GM15510 (cell line): ENCODE measurements around the gene KCNE3.

ENCODE experiments used
- POLR2A ChIP-seq: IDR thresholded peaks from 3 replicates; pipeline ENCODE4 v1.6.1; 2011; ENCODE audit warnings: borderline replicate concordance; ENCODE audit not compliant: insufficient read length; ENCODE audit errors: extremely low read depth

KCNE3 gene

GRCh38 chr11:74434528-74434927 is 32.8 kb downstream of the KCNE3 start:
- no peak for TF ChIP-seq POLR2A

DNA sequence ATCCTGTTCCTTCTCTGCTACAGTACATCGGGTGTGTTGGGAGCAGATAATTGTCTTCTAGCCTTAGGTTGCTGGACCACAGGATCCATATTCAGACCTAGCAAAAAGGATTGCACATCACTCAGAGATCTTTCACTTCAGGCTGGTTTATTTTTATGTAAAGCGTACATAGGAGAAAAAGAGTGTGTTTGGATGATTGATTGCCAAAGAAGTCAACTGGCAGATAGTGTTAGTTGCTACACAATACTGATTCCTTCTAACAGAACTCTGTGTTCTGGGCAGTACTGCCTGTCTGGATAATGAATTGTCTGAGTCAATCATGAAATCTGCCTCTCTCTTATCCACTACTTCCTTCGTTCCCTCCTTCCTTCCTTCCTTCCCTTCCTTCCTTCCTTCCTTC is 38.1 kb downstream of the KCNE3 start:
- no peak for TF ChIP-seq POLR2A

GRCh38 chr11:74427384-74427886 is 39.9 kb downstream of the KCNE3 start:
- no peak for TF ChIP-seq POLR2A

DNA sequence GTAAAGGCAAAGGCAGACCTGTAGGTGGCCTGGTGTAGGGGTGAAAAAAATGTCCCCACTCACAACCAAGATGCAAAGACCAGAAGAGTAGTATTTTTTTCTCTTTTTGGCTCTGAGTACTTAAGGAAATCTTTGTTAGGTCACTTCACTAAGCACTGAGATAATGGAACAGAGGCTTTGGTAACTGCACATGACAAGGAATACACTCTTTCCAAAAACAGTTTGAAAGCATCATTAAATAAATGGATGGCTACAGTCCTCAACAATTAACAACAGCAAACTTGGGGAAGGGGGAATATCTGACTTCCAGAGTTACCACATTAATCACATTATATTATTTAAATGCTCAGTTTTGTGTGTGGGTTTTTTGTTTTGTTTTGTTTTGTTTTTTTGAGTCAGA is 42.2 kb downstream of the KCNE3 start:
- TF ChIP-seq POLR2A, result no peak

GRCh38 chr11:74418509-74418895 is 48.8 kb downstream of the KCNE3 start:
- TF ChIP-seq POLR2A, result no peak

DNA sequence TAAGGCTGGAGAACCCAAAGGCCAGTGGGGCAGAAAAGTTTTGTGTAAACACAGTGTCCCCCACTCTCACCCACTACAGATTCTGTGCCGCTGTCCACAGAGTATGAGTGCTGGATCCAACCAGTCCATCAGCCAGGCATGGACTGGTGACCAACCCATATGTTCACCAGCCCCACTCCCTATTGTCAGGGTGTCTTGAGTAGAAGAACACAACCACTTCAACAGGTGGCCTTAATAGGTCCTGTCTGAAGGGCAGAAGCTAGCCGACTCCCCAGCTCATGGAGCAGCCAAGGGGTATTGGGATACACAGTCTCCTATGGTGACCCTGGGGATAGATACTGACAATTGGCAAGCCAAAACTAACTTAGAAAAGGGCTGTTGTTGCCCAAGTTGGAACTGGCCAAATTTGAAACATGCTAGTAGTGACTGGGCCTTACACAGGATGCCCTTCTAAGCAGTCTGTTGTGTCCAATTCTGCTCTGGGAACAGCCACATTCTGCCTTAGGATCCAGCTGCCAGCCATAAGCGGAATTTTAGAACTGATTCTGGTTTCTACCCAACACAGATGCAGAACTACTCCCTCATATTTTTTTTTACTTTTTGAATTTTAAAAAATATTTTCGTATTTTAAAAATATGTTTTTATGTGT is 49.4 kb downstream of the KCNE3 start:
- no peak for TF ChIP-seq POLR2A

DNA sequence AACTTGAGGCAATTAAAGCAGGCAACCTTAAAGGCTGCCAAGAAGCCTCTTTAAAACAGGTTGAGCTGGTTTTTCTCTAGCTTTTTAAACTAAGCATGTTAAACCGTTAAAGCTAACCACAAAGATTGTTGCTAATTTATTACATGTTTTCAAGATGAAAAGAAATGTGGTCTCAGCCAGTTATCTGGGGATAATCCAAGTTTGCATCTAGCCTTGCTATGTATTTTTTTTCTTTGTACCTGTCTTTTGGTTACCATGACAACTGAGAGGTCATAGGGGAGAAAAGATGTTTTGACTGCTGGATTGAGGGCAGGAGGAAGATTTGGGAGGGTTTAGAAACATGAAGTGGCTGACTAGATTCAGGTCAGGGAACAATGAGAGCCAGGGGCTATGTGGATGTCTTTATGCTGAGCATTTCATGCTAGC is 50.0 kb downstream of the KCNE3 start:
- no peak for TF ChIP-seq POLR2A

GRCh38 chr11:74412733-74413359 is 54.5 kb downstream of the KCNE3 start:
- no peak for TF ChIP-seq POLR2A

- TF ChIP-seq POLR2A, result no peak
Measured at GRCh38 chr11:74412321-74412720, 55.0 kb downstream of the KCNE3 start.

DNA sequence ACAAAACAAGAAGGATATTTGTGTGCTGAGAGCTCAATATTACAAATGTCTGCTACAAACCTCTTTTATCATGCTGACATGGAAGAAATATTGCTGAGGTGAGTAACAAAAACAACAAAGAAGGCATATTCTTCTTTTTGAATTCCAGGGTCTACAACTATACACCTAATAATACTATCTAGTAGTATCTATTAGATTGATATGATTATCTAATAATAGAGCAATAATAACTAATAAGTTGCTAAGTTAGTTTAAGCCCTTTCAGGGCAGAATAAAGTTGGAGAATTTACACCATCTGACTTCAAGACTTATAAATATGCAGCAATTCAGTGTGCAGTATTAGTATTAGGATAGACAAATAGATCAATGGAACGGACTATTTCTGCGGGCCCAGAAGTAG is 57.7 kb downstream of the KCNE3 start:
- TF ChIP-seq POLR2A, result no peak
